A172 (cell line): ENCODE data around the gene P2RX5. TPM values are rescaled to one million over a fixed set of nuclear protein-coding genes. Genes with fewer than 3 reads are reported as not detected.

Experiments
- total RNA-seq: library from RNA; depleted of rRNA; stranded (reverse); fragments of >200 nt; shearing (Covaris generic); gene quantifications from 2 replicates; pipeline ENCODE4 v1.2.3, GENCODE V29; 2014; rRNA removed

Gene P2RX5
- total RNA-seq, 1 experiment from 2014 or later, result 32.7 TPM

Other genes with a start within 250 kb of the P2RX5 start
- gene SPATA22, start 224.3 kb downstream of the P2RX5 start, total RNA-seq, result not detected in 2 replicates
- gene ASPA, start 220.2 kb downstream of the P2RX5 start, total RNA-seq, result 0.09 TPM in 1 of 2 replicates, not detected in the other
- gene TRPV3, start 138.3 kb downstream of the P2RX5 start, total RNA-seq, result 1.2 and 1.8 TPM in 2 replicates
- gene TRPV1, start 86.7 kb downstream of the P2RX5 start, total RNA-seq, result 0.79 and 1.0 TPM in 2 replicates
- 27.6 and 33.2 TPM in 2 replicates for gene SHPK, start 59.9 kb downstream of the P2RX5 start, total RNA-seq
- 36.0 and 37.8 TPM in 2 replicates for gene CTNS, start 59.4 kb downstream of the P2RX5 start, total RNA-seq
- 360 and 391 TPM in 2 replicates for gene TAX1BP3, start 27.6 kb downstream of the P2RX5 start, total RNA-seq
- 43.4 and 66.8 TPM in 2 replicates for gene EMC6, start 27.3 kb downstream of the P2RX5 start, total RNA-seq
- gene HASPIN, start 27.7 kb upstream of the P2RX5 start, total RNA-seq, result 20.5 and 22.6 TPM in 2 replicates
- 70.5 and 88.5 TPM in 2 replicates for gene ITGAE, start 105.0 kb upstream of the P2RX5 start, total RNA-seq
- gene NCBP3, start 150.1 kb upstream of the P2RX5 start, total RNA-seq, result 22.1 and 28.1 TPM in 2 replicates
- gene CAMKK1, start 196.9 kb upstream of the P2RX5 start, total RNA-seq, result 11.2 and 12.9 TPM in 2 replicates
- gene P2RX1, start 220.3 kb upstream of the P2RX5 start, total RNA-seq, result 0.67 and 1.2 TPM in 2 replicates